ENCODE data around the gene YJEFN3.

DNA sequence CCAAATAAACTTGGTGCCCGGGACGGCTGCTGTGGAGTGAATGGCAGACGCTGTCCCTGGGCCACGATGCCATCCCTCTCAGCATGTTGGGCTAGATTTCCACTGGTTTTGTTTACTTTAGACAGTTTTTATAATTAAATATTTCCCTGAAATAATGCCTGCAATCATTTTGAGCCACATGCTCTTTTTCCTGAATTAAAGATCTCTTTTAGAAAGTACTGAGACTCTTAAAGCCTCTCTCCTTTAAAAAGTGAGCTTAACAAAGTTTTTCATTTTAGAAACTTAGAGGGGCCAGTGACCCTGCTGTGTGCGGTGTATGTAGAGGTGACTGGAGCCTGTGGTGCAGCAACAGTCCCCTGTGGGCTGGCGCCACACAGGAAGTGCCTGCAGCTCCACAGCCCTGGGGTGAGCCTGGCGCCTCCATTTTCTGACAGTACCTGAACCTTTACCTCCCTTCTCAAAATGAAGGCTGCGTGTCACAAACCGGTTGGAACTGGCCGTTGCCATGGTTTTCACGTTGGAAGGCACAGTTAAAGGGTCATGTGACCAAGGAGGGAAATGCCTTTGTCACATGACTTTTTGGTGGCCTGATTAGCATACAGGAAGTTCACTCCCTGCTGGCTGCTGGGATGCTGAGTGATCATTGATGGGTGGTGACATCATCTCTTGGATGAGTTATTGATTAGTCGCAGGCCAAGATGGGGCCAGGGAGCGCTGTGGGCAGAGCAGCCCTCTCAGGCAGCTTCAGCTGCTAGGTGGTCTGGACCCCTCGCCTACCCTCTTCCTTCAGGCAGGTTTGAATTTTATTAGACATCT lies 39.6 kb upstream of the YJEFN3 start:
- TF ChIP-seq, protein P1, sequence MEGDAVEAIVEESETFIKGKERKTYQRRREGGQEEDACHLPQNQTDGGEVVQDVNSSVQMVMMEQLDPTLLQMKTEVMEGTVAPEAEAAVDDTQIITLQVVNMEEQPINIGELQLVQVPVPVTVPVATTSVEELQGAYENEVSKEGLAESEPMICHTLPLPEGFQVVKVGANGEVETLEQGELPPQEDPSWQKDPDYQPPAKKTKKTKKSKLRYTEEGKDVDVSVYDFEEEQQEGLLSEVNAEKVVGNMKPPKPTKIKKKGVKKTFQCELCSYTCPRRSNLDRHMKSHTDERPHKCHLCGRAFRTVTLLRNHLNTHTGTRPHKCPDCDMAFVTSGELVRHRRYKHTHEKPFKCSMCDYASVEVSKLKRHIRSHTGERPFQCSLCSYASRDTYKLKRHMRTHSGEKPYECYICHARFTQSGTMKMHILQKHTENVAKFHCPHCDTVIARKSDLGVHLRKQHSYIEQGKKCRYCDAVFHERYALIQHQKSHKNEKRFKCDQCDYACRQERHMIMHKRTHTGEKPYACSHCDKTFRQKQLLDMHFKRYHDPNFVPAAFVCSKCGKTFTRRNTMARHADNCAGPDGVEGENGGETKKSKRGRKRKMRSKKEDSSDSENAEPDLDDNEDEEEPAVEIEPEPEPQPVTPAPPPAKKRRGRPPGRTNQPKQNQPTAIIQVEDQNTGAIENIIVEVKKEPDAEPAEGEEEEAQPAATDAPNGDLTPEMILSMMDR (IDR thresholded peaks at IDR 0.05): no peak
- TF ChIP-seq, protein P2, sequence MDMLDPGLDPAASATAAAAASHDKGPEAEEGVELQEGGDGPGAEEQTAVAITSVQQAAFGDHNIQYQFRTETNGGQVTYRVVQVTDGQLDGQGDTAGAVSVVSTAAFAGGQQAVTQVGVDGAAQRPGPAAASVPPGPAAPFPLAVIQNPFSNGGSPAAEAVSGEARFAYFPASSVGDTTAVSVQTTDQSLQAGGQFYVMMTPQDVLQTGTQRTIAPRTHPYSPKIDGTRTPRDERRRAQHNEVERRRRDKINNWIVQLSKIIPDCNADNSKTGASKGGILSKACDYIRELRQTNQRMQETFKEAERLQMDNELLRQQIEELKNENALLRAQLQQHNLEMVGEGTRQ (CRISPR knock-in tag; IDR thresholded peaks at IDR 0.05): peak; percentile 96
- TF ChIP-seq, protein P3, sequence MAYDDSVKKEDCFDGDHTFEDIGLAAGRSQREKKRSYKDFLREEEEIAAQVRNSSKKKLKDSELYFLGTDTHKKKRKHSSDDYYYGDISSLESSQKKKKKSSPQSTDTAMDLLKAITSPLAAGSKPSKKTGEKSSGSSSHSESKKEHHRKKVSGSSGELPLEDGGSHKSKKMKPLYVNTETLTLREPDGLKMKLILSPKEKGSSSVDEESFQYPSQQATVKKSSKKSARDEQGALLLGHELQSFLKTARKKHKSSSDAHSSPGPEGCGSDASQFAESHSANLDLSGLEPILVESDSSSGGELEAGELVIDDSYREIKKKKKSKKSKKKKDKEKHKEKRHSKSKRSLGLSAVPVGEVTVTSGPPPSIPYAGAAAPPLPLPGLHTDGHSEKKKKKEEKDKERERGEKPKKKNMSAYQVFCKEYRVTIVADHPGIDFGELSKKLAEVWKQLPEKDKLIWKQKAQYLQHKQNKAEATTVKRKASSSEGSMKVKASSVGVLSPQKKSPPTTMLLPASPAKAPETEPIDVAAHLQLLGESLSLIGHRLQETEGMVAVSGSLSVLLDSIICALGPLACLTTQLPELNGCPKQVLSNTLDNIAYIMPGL (CRISPR knock-in tag; IDR thresholded peaks at IDR 0.05): no peak
- no peak for TF ChIP-seq JUN (CRISPR knock-in tag; IDR thresholded peaks at IDR 0.05)
